Middle frontal gyrus (tissue), 1 donor: ENCODE data around the gene FLAD1.

ENCODE experiments used
- DNase-seq: peaks from one replicate; pipeline ENCODE4 v3.0.0-alpha.2; 2015; ENCODE audit warnings: low spot score; ENCODE audit errors: extremely low spot score

Gene FLAD1

DNA sequence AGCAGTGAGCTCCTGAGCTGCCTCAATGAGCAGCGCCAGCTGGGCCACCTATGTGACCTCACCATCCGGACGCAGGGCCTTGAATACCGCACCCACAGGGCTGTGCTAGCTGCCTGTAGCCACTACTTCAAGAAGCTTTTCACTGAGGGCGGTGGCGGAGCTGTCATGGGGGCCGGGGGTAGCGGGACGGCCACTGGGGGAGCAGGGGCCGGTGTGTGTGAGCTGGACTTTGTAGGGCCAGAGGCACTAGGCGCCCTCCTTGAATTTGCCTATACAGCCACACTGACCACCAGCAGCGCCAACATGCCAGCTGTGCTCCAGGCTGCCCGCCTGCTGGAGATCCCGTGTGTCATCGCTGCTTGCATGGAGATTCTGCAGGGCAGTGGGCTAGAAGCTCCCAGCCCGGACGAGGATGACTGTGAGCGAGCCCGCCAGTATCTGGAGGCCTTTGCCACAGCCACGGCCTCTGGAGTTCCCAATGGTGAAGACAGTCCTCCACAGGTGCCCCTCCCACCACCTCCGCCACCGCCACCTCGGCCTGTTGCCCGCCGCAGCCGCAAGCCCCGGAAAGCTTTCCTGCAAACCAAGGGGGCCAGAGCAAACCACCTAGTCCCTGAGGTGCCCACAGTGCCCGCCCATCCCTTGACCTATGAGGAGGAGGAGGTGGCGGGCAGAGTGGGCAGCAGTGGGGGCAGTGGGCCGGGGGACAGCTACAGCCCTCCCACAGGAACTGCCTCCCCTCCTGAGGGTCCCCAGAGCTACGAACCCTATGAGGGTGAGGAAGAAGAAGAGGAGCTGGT is 31.8 kb downstream of the FLAD1 start:
- DNase-seq, result no peak

DNA sequence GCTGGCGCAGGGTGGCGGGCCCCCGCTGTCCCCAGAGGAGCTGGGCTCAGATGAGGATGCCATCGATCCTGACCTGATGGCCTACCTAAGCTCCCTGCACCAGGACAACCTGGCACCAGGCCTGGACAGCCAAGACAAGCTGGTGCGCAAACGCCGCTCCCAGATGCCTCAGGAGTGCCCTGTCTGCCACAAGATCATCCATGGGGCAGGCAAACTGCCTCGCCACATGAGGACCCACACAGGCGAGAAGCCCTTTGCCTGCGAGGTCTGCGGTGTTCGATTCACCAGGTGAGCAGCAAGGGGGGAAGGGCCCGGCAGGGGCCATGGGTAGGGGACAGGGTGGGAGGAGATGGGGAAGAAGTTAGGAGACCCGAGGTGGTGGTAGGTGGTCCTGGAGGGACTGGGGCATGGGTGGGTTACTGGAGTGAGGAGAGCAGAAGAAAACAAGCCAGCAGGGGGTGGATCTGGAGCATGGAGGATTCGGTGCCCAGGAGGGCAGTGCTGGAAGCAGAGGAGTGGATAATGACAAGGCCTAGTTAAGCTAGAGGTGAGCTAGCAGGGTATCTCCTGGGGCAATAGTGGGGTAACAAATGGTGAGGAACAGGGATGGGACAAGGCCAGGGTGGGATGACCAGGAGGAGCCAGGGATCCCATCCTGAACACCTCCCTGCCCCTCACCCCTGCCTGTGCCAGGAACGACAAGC is 32.5 kb downstream of the FLAD1 start:
- DNase-seq, result no peak

DNA sequence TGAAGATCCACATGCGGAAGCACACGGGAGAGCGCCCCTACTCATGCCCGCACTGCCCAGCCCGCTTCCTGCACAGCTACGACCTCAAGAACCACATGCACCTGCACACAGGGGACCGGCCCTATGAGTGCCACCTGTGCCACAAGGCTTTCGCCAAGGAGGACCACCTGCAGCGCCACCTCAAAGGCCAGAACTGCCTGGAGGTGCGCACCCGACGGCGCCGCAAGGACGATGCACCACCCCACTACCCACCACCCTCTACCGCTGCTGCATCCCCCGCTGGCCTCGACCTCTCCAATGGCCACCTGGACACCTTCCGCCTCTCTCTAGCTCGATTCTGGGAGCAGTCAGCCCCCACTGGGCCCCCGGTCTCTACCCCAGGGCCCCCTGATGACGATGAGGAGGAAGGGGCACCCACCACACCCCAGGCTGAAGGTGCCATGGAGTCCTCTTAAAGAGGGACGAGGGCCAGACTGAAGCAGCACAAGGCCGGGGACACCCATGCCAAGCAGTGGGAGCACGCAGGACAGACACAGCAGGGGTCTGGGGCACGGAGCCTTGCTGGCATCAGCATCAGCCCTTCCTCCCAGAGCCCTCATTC is 33.2 kb downstream of the FLAD1 start:
- DNase-seq, result no peak

DNA sequence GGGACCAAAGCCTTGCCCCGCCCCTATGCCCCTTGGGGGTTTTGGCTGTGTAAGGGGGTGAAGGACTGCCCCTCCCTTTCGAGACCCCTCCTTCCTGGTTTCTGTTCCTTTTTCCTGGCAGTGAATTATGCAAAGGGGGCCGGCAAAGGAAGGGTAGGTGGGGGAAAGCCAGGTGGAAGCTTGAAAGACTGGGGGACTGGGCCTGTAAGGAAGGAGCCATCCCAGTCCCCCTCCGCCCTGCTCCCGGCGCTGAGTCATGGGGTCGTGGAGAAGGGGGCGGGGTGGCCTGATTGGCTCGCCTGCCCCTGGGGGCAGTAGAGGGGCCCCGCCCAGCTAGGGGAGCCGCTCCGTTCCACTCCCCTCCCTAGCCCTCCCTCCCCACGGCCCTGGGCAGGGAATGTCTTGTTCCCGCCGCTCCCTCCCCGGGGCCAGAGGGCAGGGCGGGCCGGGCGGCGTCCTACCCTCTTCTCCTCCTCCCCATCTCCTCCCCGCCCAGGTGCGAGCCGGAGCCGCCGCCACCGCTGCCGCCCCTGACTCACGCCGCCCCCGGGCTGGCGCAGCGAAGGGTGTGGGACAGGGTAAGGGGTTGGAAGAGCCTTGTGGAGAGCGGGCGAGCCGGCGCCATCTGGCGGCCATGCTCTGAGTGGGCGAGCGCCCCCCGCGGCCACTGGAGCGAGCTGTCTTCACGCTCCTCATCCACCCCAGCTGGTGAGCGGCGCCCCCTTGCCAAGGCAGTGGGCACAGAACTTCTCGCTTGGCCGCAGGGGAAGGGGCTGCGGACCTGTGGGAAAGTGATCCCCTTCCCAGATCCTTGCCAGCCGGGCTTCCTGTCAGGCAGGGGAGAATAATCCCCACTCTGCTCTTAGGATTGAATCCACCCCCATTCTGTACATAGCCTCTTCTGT is 34.1 kb downstream of the FLAD1 start:
- DNase-seq, result peak; percentile 69

DNA sequence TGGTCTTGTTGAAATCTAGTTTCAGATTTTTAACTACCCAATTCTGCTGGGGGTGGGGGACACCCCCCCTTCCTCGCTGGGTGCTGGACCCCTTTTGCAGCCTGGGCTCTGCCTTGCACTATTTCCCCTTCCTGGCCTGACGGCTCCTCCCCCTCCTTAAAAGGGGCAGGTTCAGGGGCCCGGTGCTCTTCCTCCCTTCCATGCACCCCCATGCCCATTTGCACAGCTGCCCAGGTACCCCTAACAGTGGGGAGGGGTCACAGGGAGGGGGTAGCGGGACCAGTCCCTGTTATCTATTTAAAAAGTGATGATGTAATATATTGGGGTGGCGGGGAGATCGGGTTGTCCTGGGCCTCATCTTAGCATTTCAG is 34.8 kb downstream of the FLAD1 start:
- no peak for DNase-seq

DNA sequence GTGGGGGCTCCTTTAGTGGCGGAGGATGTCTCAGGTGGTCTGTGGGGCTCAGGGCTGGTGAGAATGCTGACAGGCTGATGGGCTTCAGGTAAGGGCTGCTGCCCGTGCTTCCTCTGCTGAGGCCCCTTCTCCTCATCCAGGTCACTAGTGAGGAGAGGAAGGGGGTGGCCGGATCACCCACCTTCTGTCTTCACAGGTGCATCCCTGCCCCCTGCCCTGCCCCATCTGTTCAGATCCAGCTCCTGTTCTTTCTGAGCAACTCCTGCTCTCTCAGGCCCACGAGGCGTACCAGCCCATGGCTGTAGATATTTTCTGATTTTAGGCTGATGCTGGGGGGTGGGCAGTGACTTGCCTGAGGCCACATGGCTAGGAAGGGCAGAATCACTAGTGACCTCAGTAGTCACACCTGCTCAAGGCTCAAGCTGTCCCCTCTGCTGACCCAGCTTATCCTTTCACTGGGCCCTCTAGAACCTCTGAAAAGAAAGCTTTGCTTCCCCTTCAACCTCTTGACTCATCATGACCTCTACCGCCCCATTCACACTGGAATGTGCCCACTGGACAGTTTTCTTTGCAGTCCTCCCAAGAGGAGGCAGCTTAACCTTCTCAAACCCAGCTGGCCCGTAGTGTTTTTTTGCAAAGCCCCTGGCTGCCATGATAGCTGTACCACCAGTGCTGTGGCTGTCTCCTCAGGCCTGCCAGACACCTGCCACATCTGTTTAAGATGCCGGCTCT is 35.6 kb downstream of the FLAD1 start:
- no peak for DNase-seq

DNA sequence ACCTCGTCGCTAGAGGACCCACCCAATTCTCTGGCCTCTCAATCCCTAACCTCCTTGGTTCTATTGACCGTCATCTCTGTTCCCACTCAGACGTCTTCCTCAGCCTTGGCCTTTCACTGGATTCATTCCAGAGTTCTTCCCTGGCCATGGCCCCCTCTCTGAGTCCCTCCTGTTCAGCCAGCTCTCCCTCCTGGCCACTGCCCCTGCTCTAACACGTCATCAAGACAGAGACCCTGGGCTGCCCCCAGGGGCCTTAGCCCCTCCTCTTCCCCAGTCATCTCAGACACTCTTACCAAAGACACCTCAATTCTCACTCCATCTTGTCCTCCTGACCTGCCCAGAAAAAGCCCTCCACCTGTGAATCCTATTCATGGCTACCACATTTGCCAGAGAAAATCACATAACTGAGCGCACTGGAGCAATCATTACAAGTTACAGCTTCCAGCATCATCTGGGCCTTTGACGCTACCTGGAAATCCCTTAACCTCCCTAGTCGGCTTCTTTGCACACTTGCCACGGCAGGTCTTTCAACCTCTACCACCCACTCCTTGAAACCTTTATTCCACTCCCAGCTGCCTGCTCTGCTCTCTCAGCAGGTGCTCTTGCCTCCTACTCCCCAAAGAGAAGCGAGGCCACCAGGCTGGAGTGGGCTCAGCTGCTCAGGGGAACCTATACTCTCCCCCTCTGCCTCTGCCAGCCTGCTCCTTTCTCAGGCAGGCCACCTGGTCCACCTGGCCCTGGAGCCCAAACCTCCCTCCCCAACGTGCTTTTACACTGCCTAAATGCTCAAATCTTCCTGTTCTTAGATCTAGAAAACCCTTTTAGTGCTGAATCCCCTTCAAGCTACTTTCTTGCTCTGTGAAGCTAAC is 36.5 kb downstream of the FLAD1 start:
- no peak for DNase-seq

DNA sequence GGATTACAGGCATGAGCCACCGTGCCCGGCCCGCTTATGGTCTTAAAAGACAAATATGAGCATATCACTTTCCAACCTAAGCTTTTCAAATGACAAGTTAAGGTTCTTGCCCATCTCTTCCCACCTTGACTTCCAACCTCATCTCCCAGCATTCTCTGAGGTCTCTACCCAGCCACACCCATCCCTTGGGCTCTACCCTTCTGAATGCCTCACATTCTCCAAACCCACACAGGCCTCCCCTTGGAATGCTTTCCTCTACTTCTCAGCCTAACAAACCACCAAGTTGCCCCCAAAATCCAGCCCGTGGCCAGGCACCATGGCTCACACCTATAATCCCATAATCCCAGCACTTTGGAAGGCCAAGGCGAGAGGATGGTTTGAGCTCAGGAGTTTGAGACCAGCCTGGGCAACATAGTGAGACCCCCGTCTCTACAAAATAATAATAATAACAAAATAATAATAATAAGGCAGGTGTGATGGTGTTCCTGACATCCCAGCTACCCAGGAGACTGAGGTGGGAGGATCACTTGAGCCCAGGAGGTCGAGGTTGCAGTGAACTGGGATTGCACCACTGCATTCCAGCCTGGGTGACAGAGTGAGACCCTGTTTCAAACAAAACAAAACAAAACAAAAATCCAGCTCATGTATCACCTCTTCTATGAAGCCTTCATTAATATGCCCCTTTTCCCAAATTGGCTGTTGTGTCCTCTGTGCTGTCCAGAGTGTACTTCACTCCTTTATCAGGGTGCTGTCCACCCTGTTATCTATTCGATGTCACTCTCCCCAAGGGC is 39.2 kb downstream of the FLAD1 start:
- no peak for DNase-seq

DNA sequence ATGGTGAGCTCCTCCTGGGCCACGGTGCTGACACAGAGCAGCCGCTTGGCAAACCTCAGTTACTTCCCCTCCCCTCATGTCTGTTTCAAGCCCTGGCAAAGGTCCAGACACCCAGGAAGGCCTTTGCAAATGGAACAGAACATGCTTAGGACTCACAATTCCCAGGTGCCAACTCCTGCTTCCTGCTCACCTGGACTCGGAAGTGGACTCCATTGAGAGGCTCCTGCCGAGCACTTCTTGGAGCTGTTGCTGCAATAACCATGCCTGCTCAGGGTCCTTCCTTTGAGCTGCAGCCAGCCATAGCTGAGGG is 39.7 kb downstream of the FLAD1 start:
- DNase-seq, result no peak

DNA sequence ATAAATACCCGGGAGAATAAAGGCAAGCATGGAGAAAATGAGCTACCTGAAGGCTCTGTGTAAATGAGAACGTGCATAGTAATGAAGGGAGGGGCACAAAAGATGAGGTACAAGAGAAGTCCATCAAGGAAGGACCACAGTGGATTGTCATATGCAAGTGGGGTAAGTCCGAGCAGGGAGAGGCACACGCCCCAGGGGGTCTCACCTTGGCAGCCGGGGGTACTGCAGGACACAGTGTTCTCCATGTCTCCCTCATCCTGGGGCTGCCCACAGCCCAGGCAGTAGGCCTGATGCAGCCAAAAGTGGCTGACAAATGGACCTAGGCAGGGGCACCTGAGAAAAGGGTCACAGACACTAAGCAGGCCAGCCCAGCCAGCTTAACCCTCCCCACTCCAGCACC is 40.5 kb downstream of the FLAD1 start:
- DNase-seq, result no peak

DNA sequence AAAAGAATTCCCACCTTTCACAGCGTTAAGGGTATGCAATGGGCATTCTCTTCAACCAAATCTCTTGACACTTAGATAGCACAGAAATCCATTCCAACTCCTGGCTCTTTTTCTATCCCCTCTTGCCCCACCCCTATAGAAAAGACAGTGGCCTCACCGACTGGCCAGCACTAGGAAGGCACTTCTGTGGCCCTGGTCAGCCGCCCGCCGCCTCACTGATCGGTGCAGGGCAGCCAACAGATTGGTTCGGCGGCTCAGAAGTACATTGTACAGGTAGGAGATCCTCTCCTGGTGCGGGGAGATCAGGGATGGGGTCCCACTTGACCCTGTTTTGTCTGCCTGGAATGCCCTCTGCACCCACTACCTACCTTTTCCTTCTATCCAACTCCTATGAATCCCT is 41.2 kb downstream of the FLAD1 start:
- no peak for DNase-seq

DNA sequence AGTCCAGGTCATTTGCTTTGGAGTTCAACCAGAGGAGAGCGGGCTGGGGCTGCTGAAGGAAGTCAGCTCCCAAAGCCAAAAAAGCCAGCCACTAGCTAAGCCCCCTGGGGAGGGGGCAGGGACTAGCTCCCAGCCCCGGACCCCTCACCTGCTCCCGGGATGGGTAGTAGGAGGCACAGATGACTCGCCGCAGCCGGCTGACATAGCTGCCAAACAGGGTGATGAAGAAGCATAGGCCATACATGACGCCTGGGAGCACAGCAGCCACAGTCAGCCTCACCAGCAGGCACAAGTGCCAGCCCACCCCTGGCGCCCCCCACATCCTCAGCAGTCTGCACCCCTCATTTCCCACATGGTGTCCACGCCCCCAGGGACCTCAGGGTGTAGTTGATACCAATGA is 43.0 kb downstream of the FLAD1 start:
- no peak for DNase-seq

DNA sequence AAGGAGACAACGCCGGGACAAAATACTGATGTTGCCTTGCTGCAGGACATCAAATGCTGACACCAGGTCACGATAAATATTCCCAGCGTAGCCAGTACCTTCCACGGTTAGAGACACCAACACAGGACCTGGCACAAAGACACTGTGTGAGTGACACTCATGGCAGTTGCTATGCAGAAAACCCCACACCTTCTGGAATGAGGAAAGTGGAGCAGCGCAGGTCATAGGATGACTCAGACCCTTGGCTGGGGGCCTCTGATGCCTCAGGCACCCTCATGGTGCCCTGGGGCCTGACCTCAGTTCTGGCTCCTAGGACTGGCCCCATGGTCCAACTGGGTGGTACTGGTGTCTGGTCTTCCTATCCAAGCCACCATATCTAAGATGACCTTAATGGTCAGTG is 43.4 kb downstream of the FLAD1 start:
- DNase-seq, result no peak

DNA sequence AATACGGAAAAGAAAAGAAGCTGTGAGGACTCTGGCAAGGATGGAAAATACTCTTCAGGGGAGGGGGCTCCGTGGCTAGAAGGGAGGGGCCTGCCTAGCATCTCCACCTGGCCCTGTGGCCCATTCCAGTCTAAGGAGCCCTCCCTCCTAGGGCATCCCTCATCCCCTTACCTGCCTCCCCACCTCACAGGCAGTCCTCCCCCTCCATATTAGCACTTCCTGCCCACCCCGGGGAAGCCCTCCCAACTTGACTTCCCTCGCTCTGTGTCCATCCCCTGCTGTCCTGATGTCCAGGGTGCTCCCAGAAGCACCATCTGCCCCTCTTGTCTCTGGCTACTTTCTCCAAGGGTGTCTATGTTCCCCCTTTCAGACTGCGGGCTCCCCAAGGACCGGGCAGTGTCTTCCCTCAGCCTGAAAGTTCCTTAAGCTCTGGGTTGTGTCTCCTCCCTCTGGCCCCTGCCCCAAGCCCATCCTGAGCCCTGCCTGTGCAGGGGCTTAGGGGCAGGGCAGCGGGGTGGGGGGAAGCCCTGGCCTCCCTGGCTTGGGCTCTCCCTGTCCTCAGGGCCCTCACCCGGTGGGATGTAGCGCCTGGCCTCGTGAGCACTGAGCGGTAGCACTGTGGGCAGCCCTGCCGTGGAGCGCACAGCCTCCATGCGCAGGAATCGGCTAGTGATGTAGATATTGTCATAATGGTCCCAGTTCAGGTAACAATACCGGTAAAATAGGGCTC is 46.5 kb downstream of the FLAD1 start:
- no peak for DNase-seq

DNA sequence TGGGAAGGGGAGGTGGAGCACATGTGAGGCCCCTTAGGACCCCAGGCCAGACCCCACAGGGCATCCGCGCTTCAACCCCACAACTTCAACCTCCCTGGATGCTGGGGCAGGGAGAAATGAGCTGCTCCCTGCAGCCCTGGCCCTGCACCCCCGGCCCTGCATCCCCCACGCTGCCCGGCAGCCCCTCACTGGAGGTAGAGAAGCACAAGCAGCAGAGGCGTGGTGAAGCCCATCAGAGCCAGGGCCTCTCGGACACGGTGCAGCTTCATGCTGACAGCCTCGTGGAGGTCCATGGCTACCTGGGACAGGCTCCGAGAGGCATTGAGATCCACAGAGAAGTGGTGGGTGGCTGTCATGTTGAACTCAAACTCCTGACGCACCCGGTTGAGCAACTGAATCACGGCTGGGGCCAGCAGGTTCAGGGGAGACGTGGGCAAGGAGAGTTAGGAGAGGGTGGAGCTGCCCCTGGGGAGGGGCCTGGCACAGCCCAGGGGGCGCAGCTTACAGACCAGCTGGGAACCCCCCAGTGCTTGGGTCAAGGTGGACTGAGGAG is 47.2 kb downstream of the FLAD1 start:
- DNase-seq, result no peak

DNA sequence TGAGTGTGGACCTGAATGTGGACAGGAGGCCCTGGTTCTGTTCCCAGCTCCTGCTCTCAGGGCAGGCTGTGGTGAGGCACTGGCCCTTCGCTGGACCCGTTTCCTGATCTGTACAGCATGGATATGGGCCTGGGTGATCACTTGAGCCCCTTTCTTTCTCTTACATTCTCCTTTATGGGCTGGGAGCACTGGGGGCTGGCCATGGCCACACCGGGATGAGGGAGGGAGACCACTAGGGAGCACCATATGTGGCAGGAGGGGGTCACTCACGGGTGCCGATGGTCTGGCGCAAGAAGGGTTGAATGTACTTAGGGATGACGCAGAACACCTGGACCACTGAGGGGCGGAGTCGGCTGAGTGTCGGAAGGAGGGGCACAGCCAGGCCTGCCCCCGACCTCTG is 47.8 kb downstream of the FLAD1 start:
- no peak for DNase-seq

DNA sequence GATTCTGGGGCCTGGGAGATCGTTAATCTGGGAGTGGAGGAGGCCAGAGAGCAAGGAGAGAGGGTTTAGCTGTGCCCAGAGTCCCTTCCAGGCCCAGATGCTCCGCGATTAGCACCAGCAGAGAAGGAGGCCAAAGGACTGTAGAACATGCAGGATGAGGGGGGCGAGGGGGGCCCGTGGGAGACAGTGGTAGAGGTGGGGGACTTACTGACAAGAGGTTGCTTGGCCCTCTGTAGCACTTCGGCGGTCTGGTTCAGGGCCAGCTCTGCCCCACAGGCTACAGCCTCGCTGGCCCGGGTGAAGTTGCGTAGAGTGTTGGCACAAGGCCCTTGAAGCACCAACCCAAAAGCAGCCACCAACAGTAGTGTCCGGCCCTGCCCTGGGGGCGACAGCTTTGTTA is 49.7 kb downstream of the FLAD1 start:
- no peak for DNase-seq

DNA sequence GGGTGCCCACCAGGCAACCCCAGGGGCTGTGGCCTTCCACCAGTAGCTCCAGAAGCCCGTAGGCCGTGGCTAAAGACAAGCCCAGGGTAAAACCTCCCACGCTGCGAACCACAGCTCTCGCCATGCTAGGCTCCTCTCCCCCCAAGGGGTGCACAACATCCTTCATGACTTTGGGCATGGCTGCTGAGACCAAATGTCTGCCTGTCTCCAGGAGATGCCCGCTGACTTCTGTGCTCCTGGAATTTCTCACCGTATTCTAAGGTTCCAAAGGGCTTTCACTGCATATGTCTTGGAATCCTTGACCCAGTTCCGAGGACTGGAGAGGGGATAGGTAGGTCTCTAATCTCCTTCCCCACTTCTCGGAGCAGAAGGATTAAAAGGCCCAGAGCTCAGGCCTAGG is 50.4 kb downstream of the FLAD1 start, which contains the start of the genes DCST1 and DCST2:
DCST1 (plus strand) TSS at position 301 of the 400 bp plus-strand sequence. CDS start 213 bp downstream, outside the sequence.
DCST2 (minus strand) TSS at position 258 of the 400 bp plus-strand sequence; CDS start at position 178, 80 bp downstream.
- DNase-seq, result no peak
